Stimulated activated CD4-positive, alpha-beta T cell treated with anti-CD3 and anti-CD28 coated beads, Interleukin-1b, Interleukin-23, amount 100 ng/mL, for 24 hours (primary cell): ENCODE measurements around the gene SGCA.

ENCODE experiments used
- DNase-seq, 4 experiments: peaks; one replicate each; pipeline ENCODE4 v3.0.0-alpha.2; 2020; ENCODE audit warnings: low read depth in 4 of 4, low spot score in 1 of 4

Gene SGCA

DNA sequence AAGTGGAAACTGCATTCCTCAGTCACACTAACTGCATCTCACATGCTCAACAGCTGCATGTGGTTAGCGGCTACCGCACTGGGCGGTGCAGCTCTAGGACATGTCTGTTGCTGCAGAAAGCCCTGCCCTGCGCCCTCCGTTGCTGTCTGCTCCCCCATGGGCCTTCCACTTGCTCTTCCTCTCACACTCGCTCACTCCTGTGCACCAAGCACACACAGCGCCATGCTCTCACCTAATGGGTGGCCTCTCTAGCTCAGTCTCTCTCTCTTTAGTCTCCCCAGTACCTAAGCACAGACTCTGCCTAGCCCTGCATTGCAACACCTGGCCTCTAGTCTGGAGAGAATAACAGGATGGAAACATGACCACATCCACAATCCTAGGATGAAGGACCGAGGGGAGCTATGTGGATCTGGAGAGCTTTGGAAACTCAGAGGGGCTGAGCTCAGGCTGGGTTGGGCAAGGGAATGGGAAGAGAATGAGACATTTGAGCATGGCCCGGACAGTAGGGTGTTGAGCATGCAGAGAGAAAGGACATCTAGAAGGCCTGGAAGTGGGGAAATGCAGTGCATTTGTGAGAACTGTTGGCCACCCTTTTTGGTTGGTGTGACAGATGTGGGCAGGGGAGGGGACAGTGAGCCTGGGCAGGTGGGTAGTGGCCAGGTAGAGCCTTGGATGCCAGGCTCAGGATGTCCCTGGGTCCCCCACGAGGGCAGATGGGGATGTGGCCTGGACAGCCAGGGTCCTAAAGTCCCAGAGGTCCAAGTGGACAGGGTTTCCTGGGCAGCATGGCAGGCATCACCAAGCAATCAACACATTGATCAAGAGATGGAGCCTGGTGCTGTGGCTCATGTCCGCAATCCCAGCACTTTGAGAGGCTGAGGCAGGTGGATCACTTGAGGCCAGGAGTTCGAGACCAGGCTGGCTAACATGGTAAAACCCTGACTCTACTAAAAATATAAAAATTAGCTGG is 16.1 kb downstream of the SGCA start:
- no peak for DNase-seq

DNA sequence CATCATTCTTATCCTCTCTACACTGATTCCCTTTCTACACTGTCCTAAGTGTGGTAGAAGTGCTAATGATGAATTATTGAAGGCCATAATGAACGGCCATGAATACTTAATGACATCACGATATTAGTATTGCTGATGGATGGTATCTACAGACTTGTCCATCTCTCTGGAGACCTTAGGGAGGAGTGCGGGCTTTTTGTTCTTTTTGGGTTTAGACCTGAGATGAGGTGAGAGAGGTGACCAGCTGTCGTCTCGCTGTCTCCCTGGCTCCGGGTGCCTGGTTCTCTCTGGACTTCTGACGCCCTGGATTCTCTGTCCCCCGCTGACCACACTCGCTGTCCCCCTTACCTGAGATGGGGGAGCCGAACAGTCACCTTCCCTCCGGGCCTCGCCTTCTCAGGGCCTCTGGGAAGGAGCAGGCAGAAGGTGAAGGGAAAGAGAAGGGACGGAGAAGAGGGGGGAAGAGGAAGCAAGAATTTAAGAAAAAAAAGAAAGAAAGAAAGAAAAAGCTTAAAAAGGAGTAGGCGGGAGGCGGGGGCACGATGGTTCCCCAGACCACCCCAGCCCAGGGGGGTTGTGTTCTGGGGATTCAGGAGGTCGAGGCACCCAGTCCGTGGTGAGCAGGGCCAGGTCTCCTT is 17.1 kb downstream of the SGCA start:
- DNase-seq: no peak

DNA sequence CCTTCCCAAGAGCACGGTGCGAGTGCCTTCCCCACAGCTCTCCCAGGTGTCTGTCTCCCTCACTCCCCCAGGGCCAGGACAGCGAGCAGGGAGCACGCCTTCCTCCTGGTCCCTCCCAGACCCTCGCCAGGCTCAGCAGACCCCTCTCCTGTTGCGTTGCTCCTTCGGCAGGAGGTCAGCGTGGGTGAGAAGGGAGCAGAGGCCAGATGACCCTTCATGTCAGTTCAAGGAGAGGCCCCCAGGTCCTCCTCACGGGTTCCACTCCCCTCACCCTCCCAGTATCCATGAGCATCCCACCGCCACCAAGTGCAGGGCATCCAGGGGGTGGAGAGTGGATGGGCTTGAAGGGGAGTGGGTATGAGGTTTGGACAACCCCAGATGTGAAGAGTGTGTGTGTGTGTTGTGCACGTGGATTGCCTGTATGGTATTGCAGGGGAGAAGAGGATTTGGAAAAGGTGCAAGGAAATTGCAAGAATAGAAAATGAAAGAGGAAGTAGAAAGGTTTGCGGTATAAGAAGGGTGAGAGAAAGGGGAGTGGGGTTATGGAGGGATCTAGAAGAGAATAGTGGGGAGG is 17.7 kb downstream of the SGCA start:
- no peak for DNase-seq

DNA sequence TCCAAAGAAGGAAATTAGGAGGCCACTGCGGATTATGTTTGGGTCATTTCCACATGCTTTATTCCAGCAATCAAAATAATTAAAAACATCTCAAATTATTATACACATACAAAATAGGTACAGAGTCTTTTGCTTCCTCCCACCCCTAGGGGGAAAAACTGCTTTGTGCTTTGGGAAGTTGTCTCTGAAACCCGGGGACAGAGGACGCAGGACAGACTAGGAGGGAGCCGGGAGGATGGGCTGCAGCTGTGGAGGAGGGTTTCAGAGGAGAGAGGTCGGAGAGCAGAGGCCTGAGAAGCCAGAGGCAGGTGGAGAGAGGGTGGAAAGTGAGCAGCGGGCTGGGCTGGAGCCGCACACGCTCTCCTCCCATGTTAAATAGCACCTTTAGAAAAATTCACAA is 18.3 kb downstream of the SGCA start:
- DNase-seq: no peak

DNA sequence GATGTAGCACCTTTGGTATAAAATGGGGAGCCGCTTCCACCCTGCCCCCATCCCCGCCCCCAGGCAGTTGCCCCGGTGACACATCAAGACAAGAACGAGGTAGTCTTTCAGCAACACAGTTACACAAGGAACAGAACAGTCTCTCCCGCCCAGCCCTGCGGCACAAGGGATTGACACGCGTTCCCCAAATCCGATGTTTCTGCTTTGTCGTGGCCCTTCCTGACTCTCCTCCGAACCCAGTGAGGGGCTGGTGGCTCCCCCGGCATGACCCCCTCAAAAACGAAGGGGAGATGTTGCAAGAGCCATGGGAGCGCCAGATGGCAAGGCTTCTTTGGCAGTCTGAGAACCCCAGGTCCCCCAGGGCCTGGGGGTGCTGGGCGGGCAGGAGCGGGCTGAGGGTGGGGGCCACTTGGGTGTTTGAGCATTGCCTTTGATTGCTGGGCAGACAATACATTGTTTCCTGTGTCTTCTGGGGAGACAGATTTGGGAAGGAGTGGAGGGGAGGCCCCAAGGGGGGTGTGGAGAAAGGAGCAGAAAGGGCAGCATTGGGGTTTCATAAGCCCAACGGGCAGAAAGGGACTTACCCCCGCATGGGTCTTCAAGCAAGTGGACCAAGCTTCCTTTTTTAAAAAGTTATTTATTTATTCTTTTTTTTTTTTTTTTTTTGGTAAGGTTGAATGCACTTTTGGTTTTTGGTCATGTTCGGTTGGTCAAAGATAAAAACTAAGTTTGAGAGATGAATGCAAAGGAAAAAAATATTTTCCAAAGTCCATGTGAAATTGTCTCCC is 19.0 kb downstream of the SGCA start:
- DNase-seq: no peak

DNA sequence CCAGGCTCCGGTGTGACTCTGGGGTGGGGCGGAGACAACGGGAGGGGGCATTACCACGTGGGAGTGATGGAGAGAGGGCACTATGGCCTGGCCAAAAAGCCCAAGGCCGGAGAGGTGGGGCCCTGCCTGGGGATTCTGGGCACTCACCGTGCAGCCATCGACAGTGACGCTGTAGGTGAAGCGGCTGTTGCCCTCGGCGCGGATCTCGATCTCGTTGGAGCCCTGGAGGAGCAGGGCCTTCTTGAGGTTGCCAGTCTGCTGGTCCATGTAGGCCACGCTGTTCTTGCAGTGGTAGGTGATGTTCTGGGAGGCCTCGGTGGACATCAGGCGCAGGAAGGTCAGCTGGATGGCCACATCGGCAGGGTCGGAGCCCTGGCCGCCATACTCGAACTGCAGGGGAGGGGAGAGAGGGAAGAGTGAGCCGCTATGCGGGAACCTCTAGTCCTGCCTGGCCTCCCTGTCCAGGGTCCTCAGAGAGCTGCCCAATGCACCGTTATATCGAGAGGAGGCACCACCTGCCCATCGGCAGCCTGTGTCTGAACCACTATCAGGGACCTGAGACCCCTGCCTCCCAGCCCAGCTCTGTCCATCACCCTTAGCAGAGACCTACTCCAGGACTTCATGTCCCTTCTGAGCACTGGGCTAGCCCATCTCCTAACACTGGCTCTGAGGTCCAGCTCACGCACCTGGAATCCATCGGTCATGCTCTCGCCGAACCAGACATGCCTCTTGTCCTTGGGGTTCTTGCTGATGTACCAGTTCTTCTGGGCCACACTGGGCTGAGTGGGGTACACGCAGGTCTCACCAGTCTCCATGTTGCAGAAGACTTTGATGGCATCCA is 20.0 kb downstream of the SGCA start:
- no peak for DNase-seq

DNA sequence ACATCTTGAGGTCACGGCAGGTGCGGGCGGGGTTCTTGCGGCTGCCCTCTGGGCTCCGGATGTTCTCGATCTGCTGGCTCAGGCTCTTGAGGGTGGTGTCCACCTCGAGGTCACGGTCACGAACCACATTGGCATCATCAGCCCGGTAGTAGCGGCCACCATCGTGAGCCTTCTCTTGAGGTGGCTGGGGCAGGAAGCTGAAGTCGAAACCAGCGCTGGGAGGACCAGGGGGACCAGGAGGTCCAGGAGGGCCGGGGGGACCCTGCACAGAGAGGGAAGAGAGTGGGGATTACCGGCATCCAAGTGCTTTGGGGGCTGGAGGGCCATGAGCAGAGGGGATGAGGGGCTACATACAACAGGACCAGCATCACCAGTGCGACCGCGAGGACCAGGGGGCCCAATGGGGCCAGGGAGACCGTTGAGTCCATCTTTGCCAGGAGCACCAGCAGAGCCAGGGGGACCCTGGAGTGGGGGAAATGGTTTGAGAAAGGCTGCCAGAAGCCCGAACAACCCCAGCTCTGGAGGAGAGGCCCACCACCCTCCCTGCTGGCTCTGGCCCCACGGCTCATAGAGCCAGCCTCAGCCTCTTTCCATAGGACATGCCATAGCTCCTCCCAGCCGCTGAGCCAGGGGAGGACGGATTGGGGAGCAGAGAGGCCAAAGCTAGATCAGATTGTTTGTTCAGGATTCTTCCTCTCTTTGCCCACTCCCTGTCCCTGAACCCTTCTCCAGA is 21.0 kb downstream of the SGCA start:
- DNase-seq: no peak

DNA sequence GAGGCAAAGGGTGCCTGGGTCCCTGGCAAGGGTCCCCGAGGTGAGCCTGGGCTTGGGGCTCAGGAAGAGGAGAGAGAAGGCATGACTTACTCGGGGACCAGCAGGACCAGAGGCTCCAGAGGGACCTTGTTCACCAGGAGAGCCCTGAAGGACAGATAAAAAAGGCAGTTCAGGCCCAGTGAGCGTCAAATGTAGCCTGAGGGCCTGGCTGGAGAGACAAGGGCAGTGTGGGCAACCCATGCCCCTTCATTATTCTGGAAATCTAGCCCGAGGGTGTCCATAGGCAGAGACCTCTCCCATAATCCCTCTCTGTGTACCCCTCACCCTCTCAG is 21.6 kb downstream of the SGCA start:
- no peak for DNase-seq

DNA sequence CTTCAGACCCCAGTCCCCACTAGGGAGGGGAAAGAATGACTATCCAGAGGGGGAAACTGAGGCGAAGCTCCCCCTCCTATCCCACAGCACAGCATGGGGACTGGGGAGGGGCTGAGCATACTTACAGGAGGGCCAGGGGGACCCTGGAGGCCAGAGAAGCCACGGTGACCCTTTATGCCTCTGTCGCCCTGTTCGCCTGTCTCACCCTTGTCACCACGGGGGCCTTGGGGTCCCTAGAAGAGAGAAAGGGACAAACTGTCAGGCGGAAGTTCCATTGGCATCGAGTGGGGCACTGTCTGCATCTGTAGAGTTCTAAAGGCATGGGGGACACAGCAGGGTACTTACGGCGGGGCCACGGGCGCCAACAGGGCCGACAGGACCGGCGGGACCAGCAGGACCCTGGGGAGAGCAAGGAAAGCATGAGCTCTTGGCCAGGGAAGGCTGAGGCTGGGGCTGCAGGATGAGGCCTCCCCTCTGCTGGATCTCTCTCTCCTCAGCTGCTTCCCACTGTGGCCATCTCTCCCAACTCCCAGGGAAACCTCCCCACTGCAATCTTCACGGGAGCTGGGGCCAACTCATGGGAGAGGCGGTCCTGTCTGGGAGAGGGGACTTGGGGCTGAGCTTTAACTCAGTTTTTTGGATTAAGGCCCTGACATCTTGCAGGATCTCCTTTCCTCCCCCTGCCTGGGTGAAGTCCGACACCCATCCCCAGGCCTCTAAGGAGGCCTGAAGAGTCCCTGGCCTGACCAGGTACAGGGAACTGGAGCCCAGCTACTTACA is 22.1 kb downstream of the SGCA start:
- no peak for DNase-seq

DNA sequence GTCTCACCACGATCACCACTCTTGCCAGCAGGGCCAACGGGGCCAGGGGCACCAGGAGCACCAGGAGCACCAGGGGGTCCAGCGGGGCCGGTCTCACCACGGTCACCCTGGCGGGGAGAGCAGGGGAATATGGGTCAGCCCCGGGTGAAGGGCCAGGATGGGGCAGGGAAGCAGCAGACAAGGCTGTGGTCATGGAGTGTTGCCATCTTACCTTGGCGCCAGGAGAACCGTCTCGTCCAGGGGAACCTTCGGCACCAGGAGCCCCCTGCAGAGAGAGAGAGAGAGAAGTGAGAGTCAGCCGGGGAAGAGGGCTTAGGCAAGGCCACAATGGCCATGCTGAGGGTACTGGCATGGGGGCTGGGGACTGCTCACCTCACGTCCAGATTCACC is 22.7 kb downstream of the SGCA start:
- no peak for DNase-seq

DNA sequence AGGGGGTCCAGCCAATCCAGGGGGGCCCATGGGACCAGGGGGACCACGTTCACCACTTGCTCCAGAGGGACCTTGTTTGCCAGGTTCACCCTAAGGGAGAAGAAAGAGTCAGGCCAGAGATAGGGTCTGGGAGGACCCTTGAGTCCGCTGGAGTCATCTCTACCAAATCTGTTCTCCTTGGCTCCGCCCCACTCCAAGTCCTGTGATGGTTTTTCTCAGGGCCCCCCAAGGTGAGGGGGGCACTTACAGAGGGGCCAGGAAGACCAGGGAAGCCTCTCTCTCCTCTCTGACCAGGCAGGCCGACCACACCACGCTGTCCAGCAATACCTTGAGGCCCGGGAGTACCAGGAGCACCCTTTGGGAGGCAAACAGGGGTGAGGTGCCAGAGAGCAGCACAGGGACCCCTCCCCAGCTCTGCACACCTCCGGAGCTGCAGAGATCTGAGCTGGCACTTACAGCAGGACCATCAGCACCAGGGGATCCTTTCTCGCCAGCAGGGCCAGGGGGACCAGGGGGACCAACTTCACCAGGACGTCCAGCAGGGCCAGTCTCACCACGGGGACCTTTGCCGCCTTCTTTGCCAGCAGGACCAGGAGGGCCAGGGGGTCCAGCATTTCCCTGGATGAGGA is 23.2 kb downstream of the SGCA start:
- DNase-seq: no peak

DNA sequence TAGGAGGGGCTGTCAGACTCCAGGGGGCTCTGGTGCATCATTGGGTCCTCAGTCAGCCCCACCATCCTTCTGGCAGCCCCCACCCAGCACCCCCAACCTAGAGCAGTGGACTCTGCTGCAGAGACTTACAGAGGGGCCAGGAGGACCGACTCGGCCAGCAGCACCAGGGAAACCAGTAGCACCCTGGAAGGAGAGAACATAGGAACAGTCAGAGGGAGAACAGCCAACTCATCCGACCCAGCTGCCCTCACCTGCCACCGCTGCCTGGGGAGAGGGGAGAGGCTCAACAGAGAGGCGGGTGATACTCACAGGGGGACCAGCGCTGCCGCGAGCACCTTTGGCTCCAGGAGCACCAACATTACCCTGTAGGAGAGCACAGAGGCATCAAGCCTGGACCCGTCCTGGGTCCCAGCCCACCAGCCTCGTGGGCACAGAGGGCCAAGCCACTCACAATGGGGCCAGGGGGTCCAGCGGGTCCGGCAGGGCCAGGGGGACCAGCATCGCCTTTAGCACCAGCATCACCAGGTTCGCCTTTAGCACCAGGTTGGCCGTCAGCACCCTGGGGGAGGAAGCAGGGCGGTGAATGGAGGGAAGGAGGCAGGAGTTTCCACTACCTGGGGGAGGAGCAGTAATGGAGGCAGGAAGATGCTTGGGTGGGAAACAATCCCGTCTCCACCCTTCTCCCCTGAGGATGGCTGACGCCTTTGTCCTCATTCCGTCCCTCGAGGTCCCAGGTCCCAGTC is 23.9 kb downstream of the SGCA start:
- no peak for DNase-seq

DNA sequence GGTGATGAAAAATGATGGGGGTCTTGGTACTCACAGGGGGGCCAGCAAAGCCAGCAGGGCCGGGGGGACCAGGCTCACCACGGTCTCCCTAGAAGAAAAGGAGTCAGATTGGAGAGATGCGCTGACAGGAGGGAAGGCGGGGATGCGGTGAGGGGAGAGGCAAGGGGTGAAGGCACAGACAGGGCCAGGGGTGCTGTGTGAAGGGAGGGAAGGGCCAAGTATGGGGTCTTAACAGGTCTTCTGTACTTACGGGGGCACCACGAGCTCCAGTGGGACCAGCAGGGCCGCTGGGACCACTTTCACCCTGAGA is 24.4 kb downstream of the SGCA start:
- DNase-seq: no peak

DNA sequence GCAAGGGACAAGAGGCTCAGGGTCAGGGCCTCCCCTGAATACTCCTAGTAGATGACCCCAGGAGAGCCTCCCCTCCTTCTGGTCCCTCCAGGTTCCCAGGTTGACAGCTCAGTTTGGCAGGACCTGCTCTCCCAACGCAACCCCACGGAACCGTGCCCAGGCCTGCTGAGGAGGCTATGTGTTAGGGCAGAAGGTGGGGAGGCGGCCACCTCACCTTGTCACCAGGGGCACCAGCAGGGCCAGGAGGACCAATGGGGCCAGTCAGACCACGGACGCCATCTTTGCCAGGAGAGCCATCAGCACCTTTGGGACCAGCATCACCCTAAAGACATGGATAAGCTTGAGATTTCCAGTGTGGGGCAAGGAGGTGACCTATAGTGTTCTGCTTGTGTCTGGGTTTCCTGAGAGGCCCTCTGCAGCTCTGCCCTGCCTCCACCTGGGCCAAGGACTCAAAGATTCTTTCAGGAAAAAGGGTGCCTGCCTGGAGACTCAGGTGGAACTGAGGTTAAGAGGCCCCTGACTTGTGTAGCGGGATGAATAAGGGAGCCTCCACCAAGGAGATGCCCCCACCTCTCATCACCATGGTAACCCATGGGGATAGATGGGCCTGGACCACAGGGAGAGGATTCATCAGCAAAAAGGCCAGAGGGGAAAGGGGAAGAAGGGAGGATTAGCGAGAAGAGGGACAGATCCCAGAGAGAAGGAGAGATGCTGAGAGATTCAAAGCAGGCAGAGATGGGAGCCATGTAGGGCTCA is 25.0 kb downstream of the SGCA start:
- DNase-seq: no peak

DNA sequence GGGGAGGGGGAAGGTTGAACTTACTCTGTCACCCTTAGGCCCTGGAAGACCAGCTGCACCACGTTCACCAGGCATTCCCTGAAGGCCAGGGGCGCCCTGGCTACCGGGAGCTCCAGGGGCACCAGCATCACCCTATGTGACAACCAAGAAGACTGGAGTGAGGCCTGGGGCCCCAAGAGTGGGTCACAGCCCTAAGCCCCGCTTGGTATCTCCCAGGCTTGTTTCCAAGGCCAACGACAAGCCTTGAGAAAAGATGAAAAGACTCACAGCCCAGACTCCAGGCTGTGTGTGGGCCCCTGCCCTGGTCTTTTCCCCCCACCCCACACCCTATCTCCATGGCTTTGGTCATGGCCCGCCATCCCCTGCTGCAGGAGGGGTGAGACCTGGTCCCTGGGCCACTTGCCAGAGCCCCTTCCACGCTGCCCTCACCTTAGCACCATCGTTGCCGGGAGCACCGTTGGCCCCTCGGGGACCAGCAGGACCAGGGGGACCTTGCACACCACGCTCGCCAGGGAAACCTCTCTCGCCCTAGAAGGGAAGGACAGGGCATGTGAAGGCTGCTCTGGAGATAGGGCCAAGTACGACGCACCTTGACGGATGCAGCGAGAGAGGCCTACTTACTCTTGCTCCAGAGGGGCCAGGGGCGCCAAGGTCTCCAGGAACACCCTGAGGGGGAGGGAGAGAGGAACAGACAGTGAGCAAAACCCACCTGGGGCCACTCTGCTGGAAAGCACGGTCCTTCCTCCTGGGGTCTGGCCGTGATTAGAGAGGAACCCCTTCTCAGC is 25.7 kb downstream of the SGCA start:
- DNase-seq: no peak

DNA sequence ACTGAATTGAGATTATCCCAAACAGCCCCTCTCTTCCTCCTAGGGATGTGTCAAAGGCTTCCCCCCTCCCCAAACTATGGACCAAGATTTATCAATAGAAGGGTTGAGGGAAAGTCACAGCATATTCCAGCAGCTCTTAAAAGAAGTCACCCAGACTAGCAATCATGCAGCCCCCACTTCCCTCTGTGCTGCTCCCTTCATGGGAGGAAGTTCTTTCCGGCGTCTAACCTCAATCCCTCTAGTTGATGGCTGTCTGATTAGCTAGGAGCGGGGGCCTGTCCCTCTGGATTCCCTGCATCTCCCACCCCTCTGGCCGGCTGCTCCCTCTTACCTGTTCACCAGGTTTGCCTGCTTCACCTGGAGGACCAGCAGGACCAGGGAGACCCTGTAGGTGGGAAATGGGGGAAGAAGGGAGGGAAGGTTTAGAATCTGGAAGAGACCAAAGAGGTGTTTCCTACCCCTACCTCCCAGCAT is 26.4 kb downstream of the SGCA start:
- DNase-seq: no peak
